IPS-18a (cell line): ENCODE results near the gene RRM2.

Experiments used
- H3K27ac ChIP-seq: one replicate; pipeline ENCODE4 v1.5.1; 2013; ENCODE audit warnings: low read length
- H3K27me3 ChIP-seq: one replicate; pipeline ENCODE4 v1.6.1; 2013; ENCODE audit warnings: mild to moderate bottlenecking, low read length; ENCODE audit not compliant: control insufficient read depth, insufficient read depth
- H3K36me3 ChIP-seq: one replicate; pipeline ENCODE4 v1.6.1; 2013; ENCODE audit warnings: low read depth, low read length; ENCODE audit not compliant: control insufficient read depth
- H3K4me1 ChIP-seq: one replicate; pipeline ENCODE4 v1.6.1; 2013; ENCODE audit warnings: low read depth, low read length; ENCODE audit not compliant: control insufficient read depth
- H3K4me3 ChIP-seq: one replicate; pipeline ENCODE4 v1.5.1; 2013; ENCODE audit warnings: low read length
- H3K9ac ChIP-seq: one replicate; pipeline ENCODE4 v1.6.1; 2013; ENCODE audit warnings: mild to moderate bottlenecking, low read length, moderate library complexity
- H3K9me3 ChIP-seq: one replicate; pipeline ENCODE4 v1.6.1; 2013; ENCODE audit warnings: low read depth, low read length; ENCODE audit not compliant: control insufficient read depth

RRM2 gene

GRCh38 chr2:10161961-10162441 lies 39.5 kb downstream of the RRM2 start:
- no peak overlapping the region for H3K27ac ChIP-seq
- peaks cover 3% of the 10 kb centered on the region for H3K36me3 ChIP-seq
- H3K4me1 ChIP-seq: no peaks in the 10 kb centered on the region
- no peak overlapping the region for H3K9ac ChIP-seq
- H3K4me3 ChIP-seq: no peak overlapping the region
- no peaks in the 10 kb centered on the region for H3K27me3 ChIP-seq
- no peaks in the 10 kb centered on the region for H3K9me3 ChIP-seq

- Histone ChIP-seq H3K27me3 (no peaks in the 10 kb centered on the region), H3K9me3 (no peaks in the 10 kb centered on the region), H3K4me1 (no peaks in the 10 kb centered on the region), H3K36me3 (peaks cover 3% of the 10 kb centered on the region), H3K4me3 (no peak overlapping the region), H3K9ac (no peak overlapping the region), H3K27ac (no peak overlapping the region)
Measured at GRCh38 chr2:10162586-10163497, 40.3 kb downstream of the RRM2 start.

GRCh38 chr2:10163498-10164486 lies 41.3 kb downstream of the RRM2 start:
- Histone ChIP-seq H3K27ac (no peak overlapping the region), H3K4me3 (no peak overlapping the region), H3K27me3 (no peaks in the 10 kb centered on the region), H3K36me3 (peaks cover 3% of the 10 kb centered on the region), H3K9ac (no peak overlapping the region), H3K4me1 (no peaks in the 10 kb centered on the region), H3K9me3 (no peaks in the 10 kb centered on the region)

- Histone ChIP-seq H3K4me3 (no peak overlapping the region), H3K36me3 (peaks cover 3% of the 10 kb centered on the region), H3K27ac (no peak overlapping the region), H3K9me3 (no peaks in the 10 kb centered on the region), H3K4me1 (no peaks in the 10 kb centered on the region), H3K9ac (no peak overlapping the region), H3K27me3 (no peaks in the 10 kb centered on the region)
Measured at GRCh38 chr2:10164601-10165000, 42.1 kb downstream of the RRM2 start.

- no peak overlapping the region for H3K9ac ChIP-seq
- H3K4me1 ChIP-seq: no peaks in the 10 kb centered on the region
- no peak overlapping the region for H3K27ac ChIP-seq
- no peaks in the 10 kb centered on the region for H3K9me3 ChIP-seq
- H3K27me3 ChIP-seq: no peaks in the 10 kb centered on the region
- H3K4me3 ChIP-seq: no peak overlapping the region
- H3K36me3 ChIP-seq: peaks cover 3% of the 10 kb centered on the region
Measured at GRCh38 chr2:10165282-10165681, 42.7 kb downstream of the RRM2 start.

- H3K4me1 ChIP-seq: no peaks in the 10 kb centered on the region
- H3K9ac ChIP-seq: no peak overlapping the region
- H3K36me3 ChIP-seq: peaks cover 3% of the 10 kb centered on the region
- H3K4me3 ChIP-seq: no peak overlapping the region
- H3K9me3 ChIP-seq: no peaks in the 10 kb centered on the region
- H3K27me3 ChIP-seq: no peaks in the 10 kb centered on the region
- H3K27ac ChIP-seq: no peak overlapping the region
Measured at GRCh38 chr2:10165861-10166675, 43.5 kb downstream of the RRM2 start.

GRCh38 chr2:10166676-10167292 lies 44.2 kb downstream of the RRM2 start:
- H3K4me3 ChIP-seq: no peak overlapping the region
- no peaks in the 10 kb centered on the region for H3K9me3 ChIP-seq
- peaks cover 1% of the 10 kb centered on the region for H3K4me1 ChIP-seq
- peaks cover 3% of the 10 kb centered on the region for H3K36me3 ChIP-seq
- no peak overlapping the region for H3K9ac ChIP-seq
- H3K27ac ChIP-seq: no peak overlapping the region
- H3K27me3 ChIP-seq: no peaks in the 10 kb centered on the region

- Histone ChIP-seq H3K27me3 (no peaks in the 10 kb centered on the region), H3K4me3 (no peak overlapping the region), H3K27ac (no peak overlapping the region), H3K9ac (no peak overlapping the region), H3K4me1 (peaks cover 5% of the 10 kb centered on the region), H3K36me3 (peaks cover 3% of the 10 kb centered on the region), H3K9me3 (no peaks in the 10 kb centered on the region)
Measured at GRCh38 chr2:10167316-10167715, 44.8 kb downstream of the RRM2 start.

GRCh38 chr2:10168221-10168620 lies 45.7 kb downstream of the RRM2 start:
- peaks cover 3% of the 10 kb centered on the region for H3K36me3 ChIP-seq
- H3K27me3 ChIP-seq: no peaks in the 10 kb centered on the region
- H3K4me1 ChIP-seq: peaks cover 8% of the 10 kb centered on the region
- H3K9ac ChIP-seq: no peak overlapping the region
- H3K9me3 ChIP-seq: no peaks in the 10 kb centered on the region
- no peak overlapping the region for H3K4me3 ChIP-seq
- H3K27ac ChIP-seq: no peak overlapping the region

- Histone ChIP-seq H3K9me3 (no peaks in the 10 kb centered on the region), H3K27ac (no peak overlapping the region), H3K4me1 (peaks cover 8% of the 10 kb centered on the region), H3K9ac (no peak overlapping the region), H3K4me3 (no peak overlapping the region), H3K36me3 (peaks cover 3% of the 10 kb centered on the region), H3K27me3 (no peaks in the 10 kb centered on the region)
Measured at GRCh38 chr2:10169053-10169578, 46.6 kb downstream of the RRM2 start.
